ENCODE data around the gene LTBP1. TPM values are rescaled to one million over a fixed set of nuclear protein-coding genes. Genes with fewer than 3 reads are reported as not detected.

LTBP1 gene
- total RNA-seq, 1 donor from 2014 or later, result 102 TPM

GRCh38 chr2:33335516-33335915 is 388.8 kb downstream of the LTBP1 start:
- no peaks in the 10 kb centered on the region for H3K4me1 Mint-ChIP-seq (ENCODE audit: unreplicated experiment)
- no peaks in the 10 kb centered on the region for H3K9me3 Mint-ChIP-seq (ENCODE audit: unreplicated experiment)
- no peak for DNase-seq (ENCODE audit: extremely low spot score, unreplicated experiment)
- TF ChIP-seq CTCF (IDR thresholded peaks at IDR 0.05), result no peak
- peaks cover 12% of the 10 kb centered on the region for H3K36me3 Mint-ChIP-seq (ENCODE audit: unreplicated experiment)
- H3K27me3 Mint-ChIP-seq (ENCODE audit: unreplicated experiment), result no peaks in the 10 kb centered on the region
- H3K4me3 Mint-ChIP-seq (ENCODE audit: unreplicated experiment), result no peak overlapping the region
- no peak overlapping the region for H3K27ac Mint-ChIP-seq (ENCODE audit: unreplicated experiment)

- Mint-ChIP-seq H3K4me1 (ENCODE audit: unreplicated experiment) (peaks cover 3% of the 10 kb centered on the region), H3K4me3 (ENCODE audit: unreplicated experiment) (no peak overlapping the region), H3K9me3 (ENCODE audit: unreplicated experiment) (no peaks in the 10 kb centered on the region), H3K27me3 (ENCODE audit: unreplicated experiment) (no peaks in the 10 kb centered on the region), H3K36me3 (ENCODE audit: unreplicated experiment) (peaks cover 17% of the 10 kb centered on the region), H3K27ac (ENCODE audit: unreplicated experiment) (no peak overlapping the region)
- DNase-seq (ENCODE audit: extremely low spot score, unreplicated experiment), result no peak
- TF ChIP-seq CTCF (IDR thresholded peaks at IDR 0.05), result no peak
These were observed 389.4 kb downstream of the LTBP1 start for GRCh38 chr2:33336036-33336625.

- Mint-ChIP-seq H3K27ac (ENCODE audit: unreplicated experiment) (no peak overlapping the region), H3K27me3 (ENCODE audit: unreplicated experiment) (no peaks in the 10 kb centered on the region), H3K4me1 (ENCODE audit: unreplicated experiment) (peaks cover 3% of the 10 kb centered on the region), H3K4me3 (ENCODE audit: unreplicated experiment) (no peak overlapping the region), H3K9me3 (ENCODE audit: unreplicated experiment) (no peaks in the 10 kb centered on the region), H3K36me3 (ENCODE audit: unreplicated experiment) (peaks cover 18% of the 10 kb centered on the region)
- DNase-seq (ENCODE audit: extremely low spot score, unreplicated experiment), result no peak
- TF ChIP-seq CTCF (IDR thresholded peaks at IDR 0.05), result no peak
These were observed 390.7 kb downstream of the LTBP1 start for GRCh38 chr2:33337385-33337960.

GRCh38 chr2:33337981-33338380 is 391.2 kb downstream of the LTBP1 start:
- H3K36me3 Mint-ChIP-seq (ENCODE audit: unreplicated experiment), result peaks cover 16% of the 10 kb centered on the region
- no peaks in the 10 kb centered on the region for H3K27me3 Mint-ChIP-seq (ENCODE audit: unreplicated experiment)
- H3K4me1 Mint-ChIP-seq (ENCODE audit: unreplicated experiment), result peaks cover 3% of the 10 kb centered on the region
- H3K4me3 Mint-ChIP-seq (ENCODE audit: unreplicated experiment), result no peak overlapping the region
- DNase-seq (ENCODE audit: extremely low spot score, unreplicated experiment), result no peak
- no peaks in the 10 kb centered on the region for H3K9me3 Mint-ChIP-seq (ENCODE audit: unreplicated experiment)
- TF ChIP-seq CTCF (IDR thresholded peaks at IDR 0.05), result no peak
- no peak overlapping the region for H3K27ac Mint-ChIP-seq (ENCODE audit: unreplicated experiment)

- Mint-ChIP-seq H3K4me1 (ENCODE audit: unreplicated experiment) (peaks cover 3% of the 10 kb centered on the region), H3K27ac (ENCODE audit: unreplicated experiment) (no peak overlapping the region), H3K9me3 (ENCODE audit: unreplicated experiment) (no peaks in the 10 kb centered on the region), H3K4me3 (ENCODE audit: unreplicated experiment) (no peak overlapping the region), H3K27me3 (ENCODE audit: unreplicated experiment) (no peaks in the 10 kb centered on the region), H3K36me3 (ENCODE audit: unreplicated experiment) (peaks cover 8% of the 10 kb centered on the region)
- no peak for DNase-seq (ENCODE audit: extremely low spot score, unreplicated experiment)
- no peak for TF ChIP-seq CTCF (IDR thresholded peaks at IDR 0.05)
These were observed 392.5 kb downstream of the LTBP1 start for GRCh38 chr2:33339269-33339668.

Measured in osteocyte (in vitro differentiated cells).